ENCODE results near the gene PIGS. TPM values are rescaled to one million over a fixed set of nuclear protein-coding genes. Genes with fewer than 3 reads are reported as not detected.

The PIGS gene
- total RNA-seq, 4 donors from 2014 or later: 47.0 to 188 (median 107) TPM

GRCh38 chr17:28554565-28554964, 16.8 kb downstream of the PIGS start:
- no peak overlapping the region for H3K27ac ChIP-seq
- TF ChIP-seq POLR2A (IDR thresholded peaks at IDR 0.05) (no peak), CTCF (IDR thresholded peaks at IDR 0.05) (peak in 1 of 6 experiments; percentile 5)
- no peaks in the 10 kb centered on the region for H3K27me3 ChIP-seq
- H3K9me3 ChIP-seq: no peaks in the 10 kb centered on the region
- DNase-seq: no peak
- no peak overlapping the region for H3K4me3 ChIP-seq
- peaks cover 0 to 63% (median 0%) of the 10 kb centered on the region in 3 donors for H3K36me3 ChIP-seq
- peaks cover 0 to 16% (median 8%) of the 10 kb centered on the region in 4 donors for H3K4me1 ChIP-seq

- Histone ChIP-seq H3K27ac (peak overlapping the region in 1 of 4 donors; percentile 74), H3K4me1 (peaks cover 0 to 29% (median 13%) of the 10 kb centered on the region in 4 donors), H3K27me3 (no peaks in the 10 kb centered on the region), H3K4me3 (peak overlapping the region in 1 of 4 donors; percentile 95), H3K36me3 (peaks cover 0 to 48% (median 0%) of the 10 kb centered on the region in 3 donors), H3K9me3 (no peaks in the 10 kb centered on the region)
- no peak for DNase-seq
- TF ChIP-seq CTCF (IDR thresholded peaks at IDR 0.05): no peak
- TF ChIP-seq POLR2A (IDR thresholded peaks at IDR 0.05): no peak
Measured at GRCh38 chr17:28553000-28553505, 18.3 kb downstream of the PIGS start.

DNA sequence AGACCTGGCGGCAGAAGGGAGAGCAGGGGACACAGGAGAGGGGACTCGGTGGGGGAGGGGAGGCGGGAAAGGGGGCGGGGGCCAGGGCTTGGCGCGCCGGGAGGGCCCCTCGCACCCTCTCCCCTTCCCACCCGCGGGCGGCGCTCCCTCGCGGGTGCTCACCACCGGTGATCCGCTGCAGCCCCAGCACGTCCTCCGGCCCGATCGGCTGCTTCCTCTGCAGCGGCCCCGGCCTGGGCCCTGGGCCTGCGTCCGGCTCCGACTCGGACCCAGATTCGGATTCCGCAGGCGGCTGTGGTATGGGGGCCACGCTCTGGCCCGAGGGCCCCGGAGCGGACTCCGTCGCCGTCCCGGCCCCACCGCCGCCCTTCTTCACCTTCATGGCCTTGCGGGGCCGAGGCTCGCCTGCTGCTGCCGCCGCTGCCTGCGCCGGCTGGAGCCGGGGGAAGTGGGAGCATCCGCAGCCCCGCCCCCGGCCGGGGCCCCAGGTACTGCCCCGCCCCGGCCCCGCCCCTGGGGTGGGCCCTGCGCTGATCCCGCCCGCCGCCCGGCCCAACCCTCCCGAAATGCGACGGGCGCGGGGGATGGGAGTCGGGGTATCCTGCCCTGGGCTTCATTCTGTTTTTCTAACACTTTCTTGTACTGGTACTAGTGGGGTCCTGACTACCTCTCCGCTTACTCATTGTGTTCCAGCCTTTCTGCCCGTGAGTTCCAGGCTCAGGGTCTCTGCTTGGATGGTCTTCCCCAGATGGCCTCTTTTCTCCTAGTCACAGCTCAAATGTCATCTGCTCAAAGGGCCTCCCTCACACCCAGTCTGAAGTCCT, 18.9 kb downstream of the PIGS start, which contains the start of gene UNC119:
TSS of gene UNC119 (minus strand) at position 449 of the 824 bp plus-strand sequence. CDS start at position 382, 67 bp downstream.
- peaks cover 0 to 29% (median 15%) of the 10 kb centered on the region in 4 donors for H3K4me1 ChIP-seq
- peaks cover 0 to 41% (median 0%) of the 10 kb centered on the region in 3 donors for H3K36me3 ChIP-seq
- peak within 1 kb of the TSS; percentile 65 to 83 (median 72) for H3K27ac ChIP-seq

GRCh38 chr17:28551421-28552175, 19.7 kb downstream of the PIGS start:
- Histone ChIP-seq H3K4me3 (peak overlapping the region; percentile 68 to 96 (median 82)), H3K9me3 (no peaks in the 10 kb centered on the region), H3K27ac (peak overlapping the region; percentile 65 to 83 (median 72)), H3K36me3 (peaks cover 0 to 42% (median 0%) of the 10 kb centered on the region in 3 donors), H3K27me3 (no peaks in the 10 kb centered on the region), H3K4me1 (peaks cover 0 to 29% (median 15%) of the 10 kb centered on the region in 4 donors)
- no peak for TF ChIP-seq POLR2A (IDR thresholded peaks at IDR 0.05)
- TF ChIP-seq CTCF (IDR thresholded peaks at IDR 0.05): no peak
- DNase-seq: peak in 1 of 3 donors; percentile 53

More for the DNA sequence above, 18.9 kb downstream of the PIGS start, which contains the start of gene UNC119:
- no peaks in the 10 kb centered on the region for H3K9me3 ChIP-seq
- no peaks in the 10 kb centered on the region for H3K27me3 ChIP-seq
- TF ChIP-seq POLR2A (IDR thresholded peaks at IDR 0.05) (peak; percentile 70 to 77), CTCF (IDR thresholded peaks at IDR 0.05) (peak in 1 of 6 experiments; percentile 5)
- peak; percentile 83 to 92 (median 88) for DNase-seq
- H3K4me3 ChIP-seq: peak within 1 kb of the TSS; percentile 68 to 96 (median 82)

- peaks cover 0 to 34% (median 0%) of the 10 kb centered on the region in 3 donors for H3K36me3 ChIP-seq
- H3K27ac ChIP-seq: no peak overlapping the region
- H3K27me3 ChIP-seq: no peaks in the 10 kb centered on the region
- H3K4me3 ChIP-seq: no peak overlapping the region
- peak in 1 of 3 donors; percentile 35 for DNase-seq
- TF ChIP-seq CTCF (IDR thresholded peaks at IDR 0.05): no peak
- no peak for TF ChIP-seq POLR2A (IDR thresholded peaks at IDR 0.05)
- H3K9me3 ChIP-seq: no peaks in the 10 kb centered on the region
- H3K4me1 ChIP-seq: peaks cover 0 to 29% (median 15%) of the 10 kb centered on the region in 4 donors
Measured at GRCh38 chr17:28550858-28551257, 20.5 kb downstream of the PIGS start.
